Measurements from ENCODE around the gene EPS8.

The EPS8 gene

GRCh38 chr12:15691388-15691787, 97.8 kb downstream of the EPS8 start:
- no peak overlapping the region for H3K4me2 ChIP-seq (ENCODE audit: low read length)
- TF ChIP-seq, protein P1, sequence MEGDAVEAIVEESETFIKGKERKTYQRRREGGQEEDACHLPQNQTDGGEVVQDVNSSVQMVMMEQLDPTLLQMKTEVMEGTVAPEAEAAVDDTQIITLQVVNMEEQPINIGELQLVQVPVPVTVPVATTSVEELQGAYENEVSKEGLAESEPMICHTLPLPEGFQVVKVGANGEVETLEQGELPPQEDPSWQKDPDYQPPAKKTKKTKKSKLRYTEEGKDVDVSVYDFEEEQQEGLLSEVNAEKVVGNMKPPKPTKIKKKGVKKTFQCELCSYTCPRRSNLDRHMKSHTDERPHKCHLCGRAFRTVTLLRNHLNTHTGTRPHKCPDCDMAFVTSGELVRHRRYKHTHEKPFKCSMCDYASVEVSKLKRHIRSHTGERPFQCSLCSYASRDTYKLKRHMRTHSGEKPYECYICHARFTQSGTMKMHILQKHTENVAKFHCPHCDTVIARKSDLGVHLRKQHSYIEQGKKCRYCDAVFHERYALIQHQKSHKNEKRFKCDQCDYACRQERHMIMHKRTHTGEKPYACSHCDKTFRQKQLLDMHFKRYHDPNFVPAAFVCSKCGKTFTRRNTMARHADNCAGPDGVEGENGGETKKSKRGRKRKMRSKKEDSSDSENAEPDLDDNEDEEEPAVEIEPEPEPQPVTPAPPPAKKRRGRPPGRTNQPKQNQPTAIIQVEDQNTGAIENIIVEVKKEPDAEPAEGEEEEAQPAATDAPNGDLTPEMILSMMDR (IDR thresholded peaks at IDR 0.05; ENCODE audit: low read length), result no peak
- TF ChIP-seq EZH2 (IDR thresholded peaks at IDR 0.05; ENCODE audit: borderline replicate concordance, low read length), result no peak
- no peak overlapping the region for H3K27ac ChIP-seq (ENCODE audit: low read depth, low read length, poor library complexity, severe bottlenecking)
- H3K36me3 ChIP-seq (ENCODE audit: insufficient read depth, low read length), result no peaks in the 10 kb centered on the region
- H3K9me3 ChIP-seq (ENCODE audit: low read length), result no peaks in the 10 kb centered on the region
- no peaks in the 10 kb centered on the region for H3K4me1 ChIP-seq (ENCODE audit: insufficient read depth, low read length, severe bottlenecking)
- no peak overlapping the region for H2AFZ ChIP-seq (ENCODE audit: low read length)
- H3K9ac ChIP-seq (ENCODE audit: low read length), result no peak overlapping the region
- H3K4me3 ChIP-seq (ENCODE audit: low read depth, low read length, poor library complexity, severe bottlenecking), result no peak overlapping the region
- H3K79me2 ChIP-seq (ENCODE audit: insufficient read depth, low read length), result no peaks in the 10 kb centered on the region
- H3K27me3 ChIP-seq (ENCODE audit: insufficient read depth, low read length), result no peaks in the 10 kb centered on the region
- H3F3A ChIP-seq (ENCODE audit: insufficient read depth, low read length), result no peaks in the 10 kb centered on the region
- H4K20me1 ChIP-seq (ENCODE audit: insufficient read depth, low read length), result no peaks in the 10 kb centered on the region
- H3K9me2 ChIP-seq (ENCODE audit: low read depth, low read length), result no peaks in the 10 kb centered on the region

- no peaks in the 10 kb centered on the region for H3K36me3 ChIP-seq (ENCODE audit: insufficient read depth, low read length)
- H3K9me2 ChIP-seq (ENCODE audit: low read depth, low read length), result no peaks in the 10 kb centered on the region
- H2AFZ ChIP-seq (ENCODE audit: low read length), result no peak overlapping the region
- no peak overlapping the region for H3K4me2 ChIP-seq (ENCODE audit: low read length)
- no peak overlapping the region for H3K27ac ChIP-seq (ENCODE audit: low read depth, low read length, poor library complexity, severe bottlenecking)
- H3K9ac ChIP-seq (ENCODE audit: low read length), result no peak overlapping the region
- no peaks in the 10 kb centered on the region for H3K4me1 ChIP-seq (ENCODE audit: insufficient read depth, low read length, severe bottlenecking)
- no peak overlapping the region for H3K4me3 ChIP-seq (ENCODE audit: low read depth, low read length, poor library complexity, severe bottlenecking)
- no peaks in the 10 kb centered on the region for H4K20me1 ChIP-seq (ENCODE audit: insufficient read depth, low read length)
- no peaks in the 10 kb centered on the region for H3K79me2 ChIP-seq (ENCODE audit: insufficient read depth, low read length)
- no peaks in the 10 kb centered on the region for H3F3A ChIP-seq (ENCODE audit: insufficient read depth, low read length)
- H3K27me3 ChIP-seq (ENCODE audit: insufficient read depth, low read length), result no peaks in the 10 kb centered on the region
- TF ChIP-seq, protein P1 (IDR thresholded peaks at IDR 0.05; ENCODE audit: low read length), result no peak
- TF ChIP-seq EZH2 (IDR thresholded peaks at IDR 0.05; ENCODE audit: borderline replicate concordance, low read length), result no peak
- no peaks in the 10 kb centered on the region for H3K9me3 ChIP-seq (ENCODE audit: low read length)
These were observed 98.9 kb downstream of the EPS8 start for GRCh38 chr12:15690320-15690719.

GRCh38 chr12:15689751-15690191, 99.4 kb downstream of the EPS8 start:
- no peak overlapping the region for H3K4me3 ChIP-seq (ENCODE audit: low read depth, low read length, poor library complexity, severe bottlenecking)
- H3K9ac ChIP-seq (ENCODE audit: low read length), result no peak overlapping the region
- TF ChIP-seq EZH2 (IDR thresholded peaks at IDR 0.05; ENCODE audit: borderline replicate concordance, low read length), result no peak
- TF ChIP-seq, protein P1 (IDR thresholded peaks at IDR 0.05; ENCODE audit: low read length), result no peak
- no peaks in the 10 kb centered on the region for H3F3A ChIP-seq (ENCODE audit: insufficient read depth, low read length)
- H3K27ac ChIP-seq (ENCODE audit: low read depth, low read length, poor library complexity, severe bottlenecking), result no peak overlapping the region
- H3K9me2 ChIP-seq (ENCODE audit: low read depth, low read length), result no peaks in the 10 kb centered on the region
- no peaks in the 10 kb centered on the region for H3K9me3 ChIP-seq (ENCODE audit: low read length)
- H3K27me3 ChIP-seq (ENCODE audit: insufficient read depth, low read length), result no peaks in the 10 kb centered on the region
- H3K4me2 ChIP-seq (ENCODE audit: low read length), result no peak overlapping the region
- no peak overlapping the region for H2AFZ ChIP-seq (ENCODE audit: low read length)
- H4K20me1 ChIP-seq (ENCODE audit: insufficient read depth, low read length), result no peaks in the 10 kb centered on the region
- no peaks in the 10 kb centered on the region for H3K79me2 ChIP-seq (ENCODE audit: insufficient read depth, low read length)
- H3K36me3 ChIP-seq (ENCODE audit: insufficient read depth, low read length), result no peaks in the 10 kb centered on the region
- no peaks in the 10 kb centered on the region for H3K4me1 ChIP-seq (ENCODE audit: insufficient read depth, low read length, severe bottlenecking)

Data from OCI-LY1 (cell line).